DOHH2 (cell line): ENCODE measurements around the gene RALGAPA2.

Experiments used
- CTCF ChIP-seq: fragments of 200-600 bp; sonication (generic); IDR thresholded peaks from one replicate; pipeline ENCODE4 v1.5.1; 2014; ENCODE audit warnings: antibody characterized with exemption, mild to moderate bottlenecking, low read depth, low read length; ENCODE audit not compliant: poor library complexity, severe bottlenecking
- EZH2phosphoT487 ChIP-seq: fragments of 200-600 bp; sonication (generic); IDR thresholded peaks from 2 replicates; pipeline ENCODE4 v1.6.1; 2017; ENCODE audit warnings: borderline replicate concordance, mild to moderate bottlenecking, antibody characterized with exemption, low read length, moderate library complexity, mixed read lengths

- TF ChIP-seq CTCF (no peak), EZH2phosphoT487 (no peak)
Measured at GRCh38 chr20:20396794-20397193, 315.6 kb downstream of the RALGAPA2 start.
